Vagina (tissue), 2 donors: Measurements from ENCODE around the gene DNMT1.

Experiments
- POLR2A ChIP-seq, 2 donors: fragments of 450-650 bp; IDR thresholded peaks; one replicate each; pipeline ENCODE4 v1.6.1; 2017; ENCODE audit warnings: antibody characterized with exemption in 2 of 2, mild to moderate bottlenecking in 2 of 2, moderate library complexity in 2 of 2
- POLR2AphosphoS5 ChIP-seq, 2 donors: sonication (generic); formaldehyde crosslinking; IDR thresholded peaks; one replicate each; pipeline ENCODE4 v1.9.0; 2017; ENCODE audit warnings: antibody characterized with exemption in 2 of 2, mild to moderate bottlenecking in 2 of 2, low read depth in 1 of 2; ENCODE audit not compliant: insufficient read depth in 1 of 2
- TF ChIP-seq, protein P1 (sequence below), 3 experiments: fragments of 450-650 bp in 2 of 3; fragments of 200-600 bp in 1 of 3; sonication (generic) in 1 of 3; IDR thresholded peaks; one replicate each; pipeline ENCODE4 v1.5.1; 2017 to 2019; ENCODE audit warnings: antibody characterized with exemption in 3 of 3, mild to moderate bottlenecking in 2 of 3, moderate library complexity in 2 of 3

DNA sequence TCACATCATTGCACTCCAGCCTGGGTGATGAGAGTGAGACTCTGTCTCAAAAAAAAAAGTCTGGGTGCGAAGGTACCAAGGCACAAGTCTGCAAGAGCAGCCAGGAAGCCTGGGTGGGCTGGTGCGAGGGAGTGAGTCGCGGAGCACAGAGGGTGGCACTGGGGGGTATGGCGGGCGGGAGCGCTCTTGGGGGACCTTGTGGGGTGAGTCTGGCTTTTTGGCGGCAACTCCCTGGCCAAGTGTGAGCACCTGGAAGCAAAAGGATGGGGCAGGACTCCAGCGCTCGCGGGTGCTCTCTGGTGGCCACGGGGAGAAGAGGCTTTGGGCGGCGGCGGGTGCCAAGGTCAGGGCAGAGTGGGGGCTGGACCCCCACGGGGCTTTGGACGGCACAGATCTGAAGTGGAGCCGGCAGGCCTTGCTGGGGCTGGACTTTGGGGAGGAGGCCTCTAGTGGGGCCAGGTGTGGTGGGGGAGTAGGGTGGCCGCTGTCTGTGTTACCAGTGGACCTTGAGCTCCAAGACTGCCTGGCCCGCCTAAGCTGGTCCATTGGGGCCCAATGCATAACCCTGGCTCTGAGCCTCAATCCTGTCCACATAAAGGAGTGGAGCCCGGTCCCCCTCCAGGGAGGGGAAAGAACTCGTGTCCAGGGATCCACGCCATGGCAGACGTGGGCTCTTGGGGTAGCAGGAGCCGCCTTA, 81.7 kb downstream of the DNMT1 start:
- TF ChIP-seq, protein P1, sequence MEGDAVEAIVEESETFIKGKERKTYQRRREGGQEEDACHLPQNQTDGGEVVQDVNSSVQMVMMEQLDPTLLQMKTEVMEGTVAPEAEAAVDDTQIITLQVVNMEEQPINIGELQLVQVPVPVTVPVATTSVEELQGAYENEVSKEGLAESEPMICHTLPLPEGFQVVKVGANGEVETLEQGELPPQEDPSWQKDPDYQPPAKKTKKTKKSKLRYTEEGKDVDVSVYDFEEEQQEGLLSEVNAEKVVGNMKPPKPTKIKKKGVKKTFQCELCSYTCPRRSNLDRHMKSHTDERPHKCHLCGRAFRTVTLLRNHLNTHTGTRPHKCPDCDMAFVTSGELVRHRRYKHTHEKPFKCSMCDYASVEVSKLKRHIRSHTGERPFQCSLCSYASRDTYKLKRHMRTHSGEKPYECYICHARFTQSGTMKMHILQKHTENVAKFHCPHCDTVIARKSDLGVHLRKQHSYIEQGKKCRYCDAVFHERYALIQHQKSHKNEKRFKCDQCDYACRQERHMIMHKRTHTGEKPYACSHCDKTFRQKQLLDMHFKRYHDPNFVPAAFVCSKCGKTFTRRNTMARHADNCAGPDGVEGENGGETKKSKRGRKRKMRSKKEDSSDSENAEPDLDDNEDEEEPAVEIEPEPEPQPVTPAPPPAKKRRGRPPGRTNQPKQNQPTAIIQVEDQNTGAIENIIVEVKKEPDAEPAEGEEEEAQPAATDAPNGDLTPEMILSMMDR (IDR thresholded peaks at IDR 0.05) = peak in 2 of 3 experiments; percentile 24 to 36
- no peak for TF ChIP-seq POLR2A (IDR thresholded peaks at IDR 0.05)
- TF ChIP-seq POLR2AphosphoS5 (IDR thresholded peaks at IDR 0.05; ENCODE audit: insufficient read depth in 1 of 2, low read depth in 1 of 2) = no peak
